Subcutaneous adipose tissue (tissue), 4 donors: Measurements from ENCODE around the gene PLXNC1. TPM values are rescaled to one million over a fixed set of nuclear protein-coding genes. Genes with fewer than 3 reads are reported as not detected.

Experiments
- total RNA-seq, 4 donors: library from RNA; depleted of rRNA; stranded (reverse); fragments of >200 nt; gene quantifications; one replicate each; pipeline ENCODE4 v1.1.0, GENCODE V29; 2016
- TF ChIP-seq, protein P1 (sequence below): fragments of 450-650 bp; IDR thresholded peaks from one replicate; pipeline ENCODE4 v1.5.1; 2016; ENCODE audit warnings: low read depth, mild to moderate bottlenecking, control low read depth, antibody characterized with exemption, moderate library complexity

Gene PLXNC1
- total RNA-seq, 4 donors from 2014 or later, result 5.7 to 32.3 (median 8.1) TPM

DNA sequence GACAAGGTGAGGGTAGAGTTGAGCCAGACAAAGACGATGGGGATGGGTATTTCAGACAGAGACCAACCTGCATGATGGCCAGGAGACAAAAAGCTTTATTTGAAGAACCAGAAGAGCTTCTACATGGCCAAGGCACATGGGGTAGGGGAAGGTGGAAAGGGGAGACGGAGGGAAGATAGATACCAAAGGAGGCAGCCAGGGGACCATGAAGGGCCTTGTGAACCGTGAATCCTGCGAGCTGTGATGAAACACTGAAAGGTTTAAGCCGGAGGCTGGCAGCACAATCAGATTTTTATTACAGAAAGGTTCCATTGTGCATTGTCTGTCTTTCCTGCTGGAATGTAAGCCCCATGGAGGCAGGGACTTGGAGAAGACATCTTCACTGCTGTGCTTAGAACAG is 72.4 kb downstream of the PLXNC1 start:
- TF ChIP-seq, protein P1, sequence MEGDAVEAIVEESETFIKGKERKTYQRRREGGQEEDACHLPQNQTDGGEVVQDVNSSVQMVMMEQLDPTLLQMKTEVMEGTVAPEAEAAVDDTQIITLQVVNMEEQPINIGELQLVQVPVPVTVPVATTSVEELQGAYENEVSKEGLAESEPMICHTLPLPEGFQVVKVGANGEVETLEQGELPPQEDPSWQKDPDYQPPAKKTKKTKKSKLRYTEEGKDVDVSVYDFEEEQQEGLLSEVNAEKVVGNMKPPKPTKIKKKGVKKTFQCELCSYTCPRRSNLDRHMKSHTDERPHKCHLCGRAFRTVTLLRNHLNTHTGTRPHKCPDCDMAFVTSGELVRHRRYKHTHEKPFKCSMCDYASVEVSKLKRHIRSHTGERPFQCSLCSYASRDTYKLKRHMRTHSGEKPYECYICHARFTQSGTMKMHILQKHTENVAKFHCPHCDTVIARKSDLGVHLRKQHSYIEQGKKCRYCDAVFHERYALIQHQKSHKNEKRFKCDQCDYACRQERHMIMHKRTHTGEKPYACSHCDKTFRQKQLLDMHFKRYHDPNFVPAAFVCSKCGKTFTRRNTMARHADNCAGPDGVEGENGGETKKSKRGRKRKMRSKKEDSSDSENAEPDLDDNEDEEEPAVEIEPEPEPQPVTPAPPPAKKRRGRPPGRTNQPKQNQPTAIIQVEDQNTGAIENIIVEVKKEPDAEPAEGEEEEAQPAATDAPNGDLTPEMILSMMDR, result no peak

GRCh38 chr12:94222351-94223084 is 74.1 kb downstream of the PLXNC1 start:
- TF ChIP-seq, protein P1, result no peak

- TF ChIP-seq, protein P1, result no peak
Observed at GRCh38 chr12:94223842-94224241, 75.5 kb downstream of the PLXNC1 start.

GRCh38 chr12:94225506-94225905 is 77.1 kb downstream of the PLXNC1 start:
- TF ChIP-seq, protein P1, result no peak

GRCh38 chr12:94225947-94226630 is 77.7 kb downstream of the PLXNC1 start:
- TF ChIP-seq, protein P1, result no peak

DNA sequence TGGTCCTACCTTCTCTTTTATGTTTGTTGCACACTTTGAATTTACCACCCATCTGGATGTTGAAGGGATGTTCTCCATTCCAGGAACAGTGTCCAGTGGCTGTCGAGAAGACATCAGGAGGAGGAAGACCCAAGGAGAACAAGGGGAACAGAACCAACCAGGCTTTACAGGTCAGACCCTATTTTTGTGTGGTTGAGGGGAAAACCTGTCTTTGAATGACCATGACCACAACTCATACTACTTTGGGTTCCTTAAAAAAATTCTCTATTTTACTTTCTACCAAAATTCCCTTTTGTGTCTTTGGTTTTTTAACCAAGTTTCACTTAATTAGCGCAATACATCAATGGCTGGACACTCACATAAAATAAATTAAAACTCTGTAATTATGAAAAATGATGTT is 78.7 kb downstream of the PLXNC1 start:
- TF ChIP-seq, protein P1, result no peak

DNA sequence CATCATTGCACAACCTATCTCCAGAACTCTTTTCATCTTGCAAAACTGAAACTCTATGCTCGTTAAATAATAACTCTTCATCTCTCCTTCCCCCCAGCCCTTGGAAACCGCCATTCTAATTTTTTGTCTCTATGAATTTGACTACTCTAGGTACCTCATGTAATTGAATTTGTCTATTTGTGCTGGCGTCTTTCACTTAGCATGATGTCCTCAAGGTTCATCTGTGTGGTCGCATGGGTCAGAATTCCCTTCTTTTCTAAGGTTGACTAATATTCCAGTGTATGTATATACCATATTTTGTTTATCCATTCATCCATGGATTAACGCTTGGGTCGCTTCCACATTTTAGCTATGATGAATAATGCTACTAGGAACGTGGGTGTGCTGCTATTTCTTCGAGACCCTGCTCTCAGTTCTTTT is 80.1 kb downstream of the PLXNC1 start:
- TF ChIP-seq, protein P1, result no peak
